Measurements from ENCODE around the gene ZBTB46. TPM values are rescaled to one million over a fixed set of nuclear protein-coding genes. Genes with fewer than 3 reads are reported as not detected.
A peak's percentile ranks its signal among the peaks of the same experiment; 100 is the strongest.

ZBTB46 gene
- total RNA-seq, 2 donors from 2014 or later = 2.1 to 3.2 TPM

DNA sequence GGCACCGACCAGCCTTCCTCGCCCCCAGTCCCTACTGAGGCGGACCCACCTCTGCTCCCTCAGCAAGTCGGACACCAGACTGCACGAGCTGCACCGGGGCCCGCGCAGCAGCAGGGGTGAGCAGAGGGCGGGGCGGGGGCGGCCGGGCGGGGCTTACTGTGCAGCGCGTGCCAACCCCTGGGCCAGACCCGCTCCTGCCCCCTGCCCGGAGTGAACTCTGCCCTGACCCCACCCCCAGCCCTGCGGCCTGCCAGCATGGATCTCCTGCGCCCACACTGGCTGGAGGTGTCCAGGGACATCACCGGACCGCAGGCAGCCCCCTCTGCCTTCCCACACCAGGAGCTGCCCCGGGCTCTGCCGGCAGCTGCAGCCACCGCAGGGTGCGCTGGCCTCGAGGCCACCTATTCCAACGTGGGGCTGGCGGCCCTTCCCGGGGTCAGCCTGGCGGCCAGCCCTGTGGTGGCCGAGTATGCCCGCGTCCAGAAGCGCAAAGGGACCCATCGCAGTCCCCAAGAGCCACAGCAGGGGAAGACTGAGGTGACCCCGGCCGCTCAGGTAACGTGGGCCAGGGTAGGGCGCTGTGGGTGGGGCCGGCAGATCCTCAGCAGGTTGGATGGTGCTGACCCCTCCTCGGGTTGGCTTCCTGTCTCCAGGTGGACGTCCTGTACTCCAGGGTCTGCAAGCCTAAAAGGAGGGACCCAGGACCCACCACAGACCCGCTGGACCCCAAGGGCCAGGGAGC, 92.9 kb downstream of the ZBTB46 start:
- H3K27me3 ChIP-seq = no peaks in the 10 kb centered on the region
- no peaks in the 10 kb centered on the region for H3K9me3 ChIP-seq
- peak; percentile 76 for DNase-seq
- intact Hi-C loops (cut with DNase I) = no loop called here
- H3K4me3 ChIP-seq = peak overlapping the region; percentile 55
- H3K36me3 ChIP-seq = peaks cover 7% of the 10 kb centered on the region
- no peak overlapping the region for H3K27ac ChIP-seq
- H3K9ac ChIP-seq (ENCODE audit: low read depth in 2 of 2, low read length in 2 of 2) = peak overlapping the region; percentile 46 to 73
- H3K4me1 ChIP-seq = peaks cover 32% of the 10 kb centered on the region
- TF ChIP-seq, protein P1, sequence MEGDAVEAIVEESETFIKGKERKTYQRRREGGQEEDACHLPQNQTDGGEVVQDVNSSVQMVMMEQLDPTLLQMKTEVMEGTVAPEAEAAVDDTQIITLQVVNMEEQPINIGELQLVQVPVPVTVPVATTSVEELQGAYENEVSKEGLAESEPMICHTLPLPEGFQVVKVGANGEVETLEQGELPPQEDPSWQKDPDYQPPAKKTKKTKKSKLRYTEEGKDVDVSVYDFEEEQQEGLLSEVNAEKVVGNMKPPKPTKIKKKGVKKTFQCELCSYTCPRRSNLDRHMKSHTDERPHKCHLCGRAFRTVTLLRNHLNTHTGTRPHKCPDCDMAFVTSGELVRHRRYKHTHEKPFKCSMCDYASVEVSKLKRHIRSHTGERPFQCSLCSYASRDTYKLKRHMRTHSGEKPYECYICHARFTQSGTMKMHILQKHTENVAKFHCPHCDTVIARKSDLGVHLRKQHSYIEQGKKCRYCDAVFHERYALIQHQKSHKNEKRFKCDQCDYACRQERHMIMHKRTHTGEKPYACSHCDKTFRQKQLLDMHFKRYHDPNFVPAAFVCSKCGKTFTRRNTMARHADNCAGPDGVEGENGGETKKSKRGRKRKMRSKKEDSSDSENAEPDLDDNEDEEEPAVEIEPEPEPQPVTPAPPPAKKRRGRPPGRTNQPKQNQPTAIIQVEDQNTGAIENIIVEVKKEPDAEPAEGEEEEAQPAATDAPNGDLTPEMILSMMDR (IDR thresholded peaks at IDR 0.05) = no peak

DNA sequence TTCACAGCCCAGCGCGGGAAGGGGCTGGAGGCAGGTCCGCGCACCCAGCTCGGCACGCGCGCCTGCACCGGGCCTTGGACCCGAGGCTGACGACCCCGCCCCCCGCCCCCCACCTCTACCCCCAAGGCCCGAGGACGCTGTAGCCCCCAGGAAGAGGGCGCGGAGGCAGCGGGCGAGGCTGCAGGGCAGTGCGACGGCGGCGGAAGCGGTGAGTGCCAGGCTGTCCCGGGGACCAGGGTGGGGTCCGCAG, 93.4 kb downstream of the ZBTB46 start:
- TF ChIP-seq, protein P1 (IDR thresholded peaks at IDR 0.05) = no peak
- H3K4me3 ChIP-seq = peak overlapping the region; percentile 34
- peaks cover 7% of the 10 kb centered on the region for H3K36me3 ChIP-seq
- peak overlapping the region in 1 of 2 donors; percentile 43 for H3K9ac ChIP-seq (ENCODE audit: low read depth in 2 of 2, low read length in 2 of 2)
- no peaks in the 10 kb centered on the region for H3K9me3 ChIP-seq
- DNase-seq = no peak
- intact Hi-C loops (cut with DNase I) = no loop called here
- peak overlapping the region; percentile 46 for H3K27ac ChIP-seq
- peaks cover 32% of the 10 kb centered on the region for H3K4me1 ChIP-seq
- no peaks in the 10 kb centered on the region for H3K27me3 ChIP-seq

DNA sequence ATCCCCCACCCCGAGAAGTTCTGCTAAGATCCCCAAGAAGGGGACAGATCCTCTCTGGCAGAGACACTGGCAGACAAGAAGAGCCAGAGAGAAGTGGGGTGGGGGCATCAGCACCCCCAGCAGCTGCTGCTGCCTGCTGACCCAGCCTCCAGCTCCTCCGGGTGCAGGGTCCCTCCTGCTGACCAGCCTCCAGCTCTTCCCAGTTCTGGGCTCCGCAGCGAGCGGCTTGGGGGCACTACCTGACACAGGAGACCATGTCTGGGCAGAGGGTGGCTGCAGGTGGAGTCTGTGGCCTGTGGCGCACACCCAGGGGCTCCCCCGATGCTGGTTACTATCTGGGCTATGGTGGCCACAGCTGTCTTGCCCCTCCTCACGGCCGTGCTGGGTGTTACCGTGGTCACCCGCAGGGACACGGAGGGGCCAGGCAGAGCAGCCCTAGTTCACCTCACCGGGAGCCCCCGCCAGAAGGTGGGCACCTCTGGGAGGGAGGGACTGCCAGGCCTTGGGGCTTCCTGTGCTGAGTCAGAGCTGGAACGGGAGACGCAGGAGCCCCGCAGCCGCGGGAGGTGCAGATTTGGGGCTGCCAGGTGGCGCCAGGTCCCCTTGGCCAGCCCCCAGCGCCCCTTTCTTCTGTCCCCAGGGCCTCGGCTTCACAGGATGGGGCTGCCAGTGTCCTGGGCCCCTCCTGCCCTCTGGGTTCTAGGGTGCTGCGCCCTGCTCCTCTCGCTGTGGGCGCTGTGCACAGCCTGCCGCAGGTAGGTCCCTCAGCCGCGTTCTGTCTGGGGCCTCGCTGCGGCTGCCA, 94.0 kb downstream of the ZBTB46 start:
- Histone ChIP-seq H3K36me3 (peaks cover 7% of the 10 kb centered on the region), H3K27ac (peak overlapping the region; percentile 46), H3K9me3 (no peaks in the 10 kb centered on the region), H3K4me3 (peak overlapping the region; percentile 34), H3K9ac (ENCODE audit: low read depth in 2 of 2, low read length in 2 of 2) (peak overlapping the region; percentile 62 to 81), H3K4me1 (peaks cover 32% of the 10 kb centered on the region), H3K27me3 (no peaks in the 10 kb centered on the region)
- DNase-seq = peak; percentile 40
- TF ChIP-seq, protein P1 (IDR thresholded peaks at IDR 0.05) = no peak
- intact Hi-C loops (cut with DNase I) = no loop called here

DNA sequence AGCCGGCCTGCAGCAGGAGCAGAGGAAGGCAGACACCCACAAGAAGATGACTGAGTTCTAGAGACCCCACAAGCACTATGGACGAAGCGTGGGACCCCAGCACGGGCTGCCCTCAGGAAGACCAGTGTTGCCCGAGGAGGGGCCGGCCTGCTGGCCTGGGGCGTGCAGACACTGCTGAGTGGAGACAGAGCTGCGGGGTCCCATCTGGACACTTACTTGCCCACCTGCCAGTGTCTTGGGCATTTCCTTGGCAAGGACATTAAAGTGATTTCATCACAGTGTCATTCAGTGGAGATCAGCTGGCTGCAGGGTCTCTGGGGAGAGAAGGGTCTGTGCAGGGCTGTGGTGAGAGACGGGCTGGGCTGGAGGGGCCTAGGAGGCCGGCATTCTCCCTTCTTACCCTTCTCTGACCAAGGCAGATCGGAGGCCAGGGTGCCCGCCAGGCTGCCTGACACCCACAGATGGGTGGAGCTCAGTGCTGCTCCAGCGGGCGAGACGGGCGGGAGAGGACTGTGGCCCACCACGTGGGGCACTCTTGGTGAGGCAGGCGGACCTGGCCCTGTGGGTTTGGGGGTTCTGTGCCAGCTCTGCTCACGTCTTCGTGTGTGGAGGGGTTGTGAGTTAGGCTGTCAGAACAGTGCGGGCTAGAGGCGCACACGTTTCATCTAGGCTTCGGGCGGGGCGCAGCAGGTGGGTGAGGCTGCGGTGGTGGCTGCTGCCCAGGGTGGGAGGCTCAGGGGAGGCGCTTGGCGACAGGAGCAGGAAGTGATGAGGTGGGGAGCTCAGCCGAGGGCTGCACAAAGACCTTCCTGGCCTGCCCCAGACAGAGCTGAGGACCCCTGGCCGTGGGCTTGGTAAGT, 95.0 kb downstream of the ZBTB46 start, which contains the start of gene LIME1:
LIME1 (plus strand) TSS at position 806 of the 860 bp plus-strand sequence. CDS start 886 bp downstream, outside the sequence.
- H3K9ac ChIP-seq (ENCODE audit: low read depth in 2 of 2, low read length in 2 of 2) = peak within 1 kb of the TSS; percentile 62 to 81
- peak; percentile 83 for DNase-seq
- H3K27ac ChIP-seq = peak within 1 kb of the TSS; percentile 46
- H3K27me3 ChIP-seq = no peaks in the 10 kb centered on the region
- H3K36me3 ChIP-seq = peaks cover 7% of the 10 kb centered on the region
- H3K9me3 ChIP-seq = no peaks in the 10 kb centered on the region
- TF ChIP-seq, protein P1 (IDR thresholded peaks at IDR 0.05) = no peak
- H3K4me3 ChIP-seq = peak within 1 kb of the TSS; percentile 34
- peaks cover 29% of the 10 kb centered on the region for H3K4me1 ChIP-seq
- intact Hi-C loops (cut with DNase I) = no loop called here

All from colonic mucosa (tissue), 4 donors.